Transverse colon (tissue), 4 donors: ENCODE data around the gene SFMBT1. TPM values are rescaled to one million over a fixed set of nuclear protein-coding genes. Genes with fewer than 3 reads are reported as not detected.

ENCODE experiments used
- DNase-seq: peaks from one replicate; pipeline ENCODE4 v3.0.0-alpha.2; 2019
- H3K27ac ChIP-seq, 4 donors: fragments of 200-600 bp; sonication (generic); 2 replicates each; pipeline ENCODE4 v1.5.1; 2016 to 2018; ENCODE audit warnings: inconsistent platforms in 4 of 4
- H3K27me3 ChIP-seq: fragments of 200-600 bp; sonication (generic); 2 replicates; pipeline ENCODE4 v1.5.1; 2017; ENCODE audit warnings: inconsistent platforms
- H3K36me3 ChIP-seq, 4 donors: fragments of 200-600 bp; sonication (generic); 2 replicates each; pipeline ENCODE4 v1.5.1; 2017 to 2019; ENCODE audit warnings: inconsistent platforms in 4 of 4
- H3K4me1 ChIP-seq, 4 donors: fragments of 200-600 bp; sonication (generic); 2 replicates each; pipeline ENCODE4 v1.5.1; 2017 to 2020; ENCODE audit warnings: inconsistent platforms in 4 of 4
- H3K4me3 ChIP-seq, 4 donors: fragments of 200-600 bp; sonication (generic); 1 replicate in 1 of 4; 2 replicates in 3 of 4; pipeline versions ENCODE4 v1.5.1 to v1.6.1; 2017 to 2019; ENCODE audit warnings: inconsistent platforms in 4 of 4
- H3K9me3 ChIP-seq, 2 donors: fragments of 200-600 bp; sonication (generic); 2 replicates each; pipeline ENCODE4 v1.5.1; 2017 to 2019; ENCODE audit warnings: inconsistent platforms in 2 of 2
- EP300 ChIP-seq: sonication (generic); formaldehyde crosslinking; IDR thresholded peaks from one replicate; pipeline ENCODE4 v1.6.1; 2017; ENCODE audit warnings: antibody characterized with exemption, low read depth
- POLR2A ChIP-seq: fragments of 450-650 bp; IDR thresholded peaks from one replicate; pipeline ENCODE4 v1.6.1; 2016; ENCODE audit warnings: antibody characterized with exemption, mild to moderate bottlenecking, moderate library complexity
- POLR2AphosphoS5 ChIP-seq, 3 donors: sonication (generic); formaldehyde crosslinking; IDR thresholded peaks; one replicate each; pipeline ENCODE4 v1.6.1; 2016; ENCODE audit warnings: antibody characterized with exemption in 3 of 3
- WGBS, 2 donors: methylation state at CpG; one replicate each; pipeline ENCODE4 v1.1.5; 2018; ENCODE audit warnings: low coverage in 1 of 2; 5-methylcytosine and 5-hydroxymethylcytosine counted together
- in situ Hi-C, 4 donors: fragments of 200-750 bp; cut with MboI; loops; one replicate each; pipeline versions ENCODE4 v1.15.0 to v1.15.1; 2017; ENCODE audit warnings: low sequenced_read_pairs in 3 of 4, low pct_ligation_motif_present in 1 of 4, low pct_unique_long_range_greater_than_20kb in 1 of 4
- intact Hi-C: fragments of 100-400 bp; cut with DNase I; formaldehyde crosslinking; loops from one replicate; pipeline ENCODE4 v1.15.1; 2023; ENCODE audit warnings: low total_unique reads
- total RNA-seq, 4 donors: library from RNA; depleted of rRNA; stranded (reverse); fragments of >200 nt; gene quantifications; one replicate each; pipeline ENCODE4 v1.1.0, GENCODE V29; 2016
- TF ChIP-seq, protein P1 (sequence below), 5 experiments: fragments of 200-600 bp in 3 of 5; fragments of 450-650 bp in 2 of 5; sonication (generic) in 3 of 5; IDR thresholded peaks; 1 replicate in 2 of 5; 2 replicates in 3 of 5; pipeline ENCODE4 v1.5.1; 2016 to 2017; ENCODE audit warnings: antibody characterized with exemption in 5 of 5, inconsistent platforms in 3 of 5, mild to moderate bottlenecking in 2 of 5, moderate library complexity in 1 of 5

SFMBT1 gene
- total RNA-seq, 4 donors from 2014 or later: 1.9 to 33.0 (median 18.1) TPM

GRCh38 chr3:53016236-53016635, 29.6 kb downstream of the SFMBT1 start:
- intact Hi-C loops (no loop called here), in situ Hi-C loops (no loop called here)
- H3K4me1 ChIP-seq: peaks cover 0 to 3% (median 0%) of the 10 kb centered on the region in 4 donors
- TF ChIP-seq, protein P1, sequence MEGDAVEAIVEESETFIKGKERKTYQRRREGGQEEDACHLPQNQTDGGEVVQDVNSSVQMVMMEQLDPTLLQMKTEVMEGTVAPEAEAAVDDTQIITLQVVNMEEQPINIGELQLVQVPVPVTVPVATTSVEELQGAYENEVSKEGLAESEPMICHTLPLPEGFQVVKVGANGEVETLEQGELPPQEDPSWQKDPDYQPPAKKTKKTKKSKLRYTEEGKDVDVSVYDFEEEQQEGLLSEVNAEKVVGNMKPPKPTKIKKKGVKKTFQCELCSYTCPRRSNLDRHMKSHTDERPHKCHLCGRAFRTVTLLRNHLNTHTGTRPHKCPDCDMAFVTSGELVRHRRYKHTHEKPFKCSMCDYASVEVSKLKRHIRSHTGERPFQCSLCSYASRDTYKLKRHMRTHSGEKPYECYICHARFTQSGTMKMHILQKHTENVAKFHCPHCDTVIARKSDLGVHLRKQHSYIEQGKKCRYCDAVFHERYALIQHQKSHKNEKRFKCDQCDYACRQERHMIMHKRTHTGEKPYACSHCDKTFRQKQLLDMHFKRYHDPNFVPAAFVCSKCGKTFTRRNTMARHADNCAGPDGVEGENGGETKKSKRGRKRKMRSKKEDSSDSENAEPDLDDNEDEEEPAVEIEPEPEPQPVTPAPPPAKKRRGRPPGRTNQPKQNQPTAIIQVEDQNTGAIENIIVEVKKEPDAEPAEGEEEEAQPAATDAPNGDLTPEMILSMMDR (IDR thresholded peaks at IDR 0.05): no peak
- TF ChIP-seq POLR2A (no peak), EP300 (no peak), POLR2AphosphoS5 (IDR thresholded peaks at IDR 0.05) (no peak)
- no peaks in the 10 kb centered on the region for H3K9me3 ChIP-seq
- H3K36me3 ChIP-seq: no peaks in the 10 kb centered on the region
- no peak for DNase-seq
- 93 to 94% methylated on average over 3 to 5 of the region's 5 CpGs for WGBS, 2 donors
- no peak overlapping the region for H3K27ac ChIP-seq
- H3K27me3 ChIP-seq: no peaks in the 10 kb centered on the region
- no peak overlapping the region for H3K4me3 ChIP-seq

DNA sequence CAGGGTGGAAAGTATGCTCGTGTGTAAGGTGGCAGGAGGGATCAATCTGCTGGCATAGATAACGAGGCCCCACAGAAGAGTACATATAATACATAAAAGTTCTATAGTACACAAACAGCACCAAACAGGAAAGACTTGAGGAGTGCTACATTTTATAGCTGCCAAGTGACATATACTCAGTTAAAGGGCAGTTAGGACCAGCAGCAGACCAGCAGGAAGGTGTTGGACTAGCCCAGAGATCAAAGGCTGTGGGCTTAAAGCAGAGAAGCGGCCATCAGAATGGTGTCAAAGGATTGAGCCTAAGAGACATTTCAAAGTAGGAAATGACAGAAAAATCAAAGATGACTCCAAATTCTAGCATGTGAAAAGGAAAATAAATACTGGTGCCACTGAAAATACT, 34.5 kb downstream of the SFMBT1 start:
- WGBS, 2 donors: 53 to 60% methylated on average over 3 of the region's 3 CpGs
- in situ Hi-C loops: no loop called here

DNA sequence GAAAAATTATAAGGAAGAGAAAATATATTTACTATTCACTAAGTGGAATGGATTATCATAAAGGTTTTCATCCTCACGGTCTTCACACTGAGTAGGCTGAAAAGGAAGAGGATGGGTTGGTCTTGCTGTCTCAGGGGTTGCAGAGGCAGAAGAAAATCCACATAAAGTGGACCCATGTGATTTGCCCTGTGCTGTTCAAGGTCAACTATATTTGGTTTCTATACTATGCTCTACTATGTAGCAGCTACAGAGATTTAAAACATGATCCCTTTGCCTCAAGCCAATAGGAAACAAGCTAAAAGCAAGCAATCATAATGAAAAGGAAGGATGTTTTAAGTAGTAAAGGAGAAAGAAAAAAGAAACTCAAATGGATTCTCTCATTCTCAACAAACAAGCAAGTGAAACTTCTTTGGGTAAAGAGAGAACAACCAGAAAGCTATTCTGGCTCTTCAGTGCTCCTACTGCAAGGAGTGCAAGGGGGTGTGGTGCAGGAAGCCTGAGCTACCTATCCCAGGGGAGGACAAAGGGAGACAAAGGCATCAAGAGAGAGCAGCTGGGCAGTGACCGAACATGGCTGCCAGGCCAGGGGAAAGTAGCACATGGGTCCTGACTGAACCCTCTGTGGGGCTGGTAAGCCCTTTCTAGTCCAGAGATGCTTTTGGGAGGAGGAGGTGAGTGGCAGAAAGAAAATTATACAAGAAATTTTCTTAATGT, 35.9 kb downstream of the SFMBT1 start:
- intact Hi-C loops (no loop called here), in situ Hi-C loops (no loop called here)
- Histone ChIP-seq H3K36me3 (no peaks in the 10 kb centered on the region), H3K9me3 (no peaks in the 10 kb centered on the region), H3K4me3 (no peak overlapping the region), H3K27ac (no peak overlapping the region), H3K4me1 (peaks cover 0 to 22% (median 3%) of the 10 kb centered on the region in 4 donors), H3K27me3 (no peaks in the 10 kb centered on the region)
- TF ChIP-seq, protein P1 (IDR thresholded peaks at IDR 0.05): no peak
- TF ChIP-seq POLR2A (no peak), POLR2AphosphoS5 (IDR thresholded peaks at IDR 0.05) (no peak), EP300 (no peak)
- 50 to 82% methylated on average over 1 to 2 of the region's 2 CpGs for WGBS, 2 donors
- DNase-seq: no peak

More for the DNA sequence above, 34.5 kb downstream of the SFMBT1 start:
- Histone ChIP-seq H3K4me3 (no peak overlapping the region), H3K27ac (no peak overlapping the region), H3K27me3 (no peaks in the 10 kb centered on the region), H3K4me1 (peaks cover 0 to 16% (median 0%) of the 10 kb centered on the region in 4 donors), H3K9me3 (no peaks in the 10 kb centered on the region), H3K36me3 (no peaks in the 10 kb centered on the region)
- TF ChIP-seq, protein P1 (IDR thresholded peaks at IDR 0.05): no peak
- TF ChIP-seq POLR2A (no peak), POLR2AphosphoS5 (IDR thresholded peaks at IDR 0.05) (no peak), EP300 (no peak)
- intact Hi-C loops: no loop called here
- DNase-seq: no peak

- 79 to 85% methylated on average over 4 to 6 of the region's 6 CpGs for WGBS, 2 donors
- H3K36me3 ChIP-seq: no peaks in the 10 kb centered on the region
- H3K4me1 ChIP-seq: peaks cover 0 to 22% (median 3%) of the 10 kb centered on the region in 4 donors
- H3K9me3 ChIP-seq: no peaks in the 10 kb centered on the region
- no peak for DNase-seq
- H3K27me3 ChIP-seq: no peaks in the 10 kb centered on the region
- H3K4me3 ChIP-seq: no peak overlapping the region
- TF ChIP-seq POLR2AphosphoS5 (IDR thresholded peaks at IDR 0.05): no peak
- TF ChIP-seq EP300: no peak
- TF ChIP-seq POLR2A: no peak
- TF ChIP-seq, protein P1 (IDR thresholded peaks at IDR 0.05): no peak
- intact Hi-C loops (no loop called here), in situ Hi-C loops (no loop called here)
- H3K27ac ChIP-seq: no peak overlapping the region
Observed at GRCh38 chr3:53008932-53009331, 36.9 kb downstream of the SFMBT1 start.
